ENCODE measurements around the gene GAGE12E.
"Not testable (repeated sequence)": the region's sequence is repeated elsewhere in the genome, so short reads cannot be mapped to it uniquely, and the experiment has no call there.

Gene GAGE12E, protein sequence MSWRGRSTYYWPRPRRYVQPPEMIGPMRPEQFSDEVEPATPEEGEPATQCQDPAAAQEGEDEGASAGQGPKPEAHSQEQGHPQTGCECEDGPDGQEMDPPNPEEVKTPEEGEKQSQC

DNA sequence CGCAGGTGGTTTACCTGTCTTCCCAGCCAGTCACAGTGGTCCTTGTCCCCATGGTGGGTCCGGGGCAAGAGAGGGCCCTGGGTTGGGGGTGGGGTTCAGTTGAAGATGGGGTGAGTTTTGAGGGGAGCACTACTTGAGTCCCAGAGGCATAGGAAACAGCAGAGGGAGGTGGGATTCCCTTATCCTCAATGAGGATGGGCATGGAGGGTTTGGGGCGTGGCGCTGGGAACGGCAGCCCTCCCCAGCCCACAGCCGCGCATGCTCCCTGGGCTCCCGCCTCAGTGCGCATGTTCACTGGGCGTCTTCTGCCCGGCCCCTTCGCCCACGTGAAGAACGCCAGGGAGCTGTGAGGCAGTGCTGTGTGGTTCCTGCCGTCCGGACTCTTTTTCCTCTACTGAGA, at the start of gene GAGE12E:
Gene GAGE12E, plus strand, starts transcription at position 301 of the 400 bp plus-strand sequence. CDS start 1,155 bp downstream, outside the sequence.
- not testable (repeated sequence) for H3K9ac ChIP-seq; H3K36me3 ChIP-seq (ENCODE audit: control insufficient read depth, insufficient read depth, low read length); H3K4me1 ChIP-seq; H2AFZ ChIP-seq; H3K9me3 ChIP-seq (ENCODE audit: control insufficient read depth, low read length); H3K4me2 ChIP-seq (ENCODE audit: low read length); H3K4me3 ChIP-seq (ENCODE audit: low read depth, low read length); H3K27me3 ChIP-seq (ENCODE audit: control insufficient read depth, insufficient read depth, low read length); H3K27ac ChIP-seq; H3K79me2 ChIP-seq

DNA sequence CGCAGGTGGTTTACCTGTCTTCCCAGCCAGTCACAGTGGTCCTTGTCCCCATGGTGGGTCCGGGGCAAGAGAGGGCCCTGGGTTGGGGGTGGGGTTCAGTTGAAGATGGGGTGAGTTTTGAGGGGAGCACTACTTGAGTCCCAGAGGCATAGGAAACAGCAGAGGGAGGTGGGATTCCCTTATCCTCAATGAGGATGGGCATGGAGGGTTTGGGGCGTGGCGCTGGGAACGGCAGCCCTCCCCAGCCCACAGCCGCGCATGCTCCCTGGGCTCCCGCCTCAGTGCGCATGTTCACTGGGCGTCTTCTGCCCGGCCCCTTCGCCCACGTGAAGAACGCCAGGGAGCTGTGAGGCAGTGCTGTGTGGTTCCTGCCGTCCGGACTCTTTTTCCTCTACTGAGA, 19.2 kb upstream of the GAGE12E start, which contains the start of gene GAGE12C:
Gene GAGE12C, plus strand, starts transcription at position 301 of the 400 bp plus-strand sequence. CDS start 1,155 bp downstream, outside the sequence.
- not testable (repeated sequence) for H3K4me2 ChIP-seq (ENCODE audit: low read length)

DNA sequence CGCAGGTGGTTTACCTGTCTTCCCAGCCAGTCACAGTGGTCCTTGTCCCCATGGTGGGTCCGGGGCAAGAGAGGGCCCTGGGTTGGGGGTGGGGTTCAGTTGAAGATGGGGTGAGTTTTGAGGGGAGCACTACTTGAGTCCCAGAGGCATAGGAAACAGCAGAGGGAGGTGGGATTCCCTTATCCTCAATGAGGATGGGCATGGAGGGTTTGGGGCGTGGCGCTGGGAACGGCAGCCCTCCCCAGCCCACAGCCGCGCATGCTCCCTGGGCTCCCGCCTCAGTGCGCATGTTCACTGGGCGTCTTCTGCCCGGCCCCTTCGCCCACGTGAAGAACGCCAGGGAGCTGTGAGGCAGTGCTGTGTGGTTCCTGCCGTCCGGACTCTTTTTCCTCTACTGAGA, 9.7 kb upstream of the GAGE12E start, which contains the start of gene GAGE12D:
Gene GAGE12D, plus strand, starts transcription at position 301 of the 400 bp plus-strand sequence. CDS start 1,155 bp downstream, outside the sequence.
- not testable (repeated sequence) for H3K9me3 ChIP-seq (ENCODE audit: control insufficient read depth, low read length); H3K4me1 ChIP-seq; H3K9ac ChIP-seq; H3K4me3 ChIP-seq (ENCODE audit: low read depth, low read length); H2AFZ ChIP-seq; H3K4me2 ChIP-seq (ENCODE audit: low read length); H3K27me3 ChIP-seq (ENCODE audit: control insufficient read depth, insufficient read depth, low read length); H3K79me2 ChIP-seq; H3K27ac ChIP-seq; H3K36me3 ChIP-seq (ENCODE audit: control insufficient read depth, insufficient read depth, low read length)

More for the DNA sequence above, 19.2 kb upstream of the GAGE12E start, which contains the start of gene GAGE12C:
- H3K27ac ChIP-seq; H3K79me2 ChIP-seq; H3K9ac ChIP-seq; H3K36me3 ChIP-seq (ENCODE audit: control insufficient read depth, insufficient read depth, low read length); H3K4me1 ChIP-seq; H3K9me3 ChIP-seq (ENCODE audit: control insufficient read depth, low read length); H3K4me3 ChIP-seq (ENCODE audit: low read depth, low read length); H2AFZ ChIP-seq; H3K27me3 ChIP-seq (ENCODE audit: control insufficient read depth, insufficient read depth, low read length): not testable (repeated sequence)

DNA sequence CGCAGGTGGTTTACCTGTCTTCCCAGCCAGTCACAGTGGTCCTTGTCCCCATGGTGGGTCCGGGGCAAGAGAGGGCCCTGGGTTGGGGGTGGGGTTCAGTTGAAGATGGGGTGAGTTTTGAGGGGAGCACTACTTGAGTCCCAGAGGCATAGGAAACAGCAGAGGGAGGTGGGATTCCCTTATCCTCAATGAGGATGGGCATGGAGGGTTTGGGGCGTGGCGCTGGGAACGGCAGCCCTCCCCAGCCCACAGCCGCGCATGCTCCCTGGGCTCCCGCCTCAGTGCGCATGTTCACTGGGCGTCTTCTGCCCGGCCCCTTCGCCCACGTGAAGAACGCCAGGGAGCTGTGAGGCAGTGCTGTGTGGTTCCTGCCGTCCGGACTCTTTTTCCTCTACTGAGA, 9.5 kb downstream of the GAGE12E start, which contains the start of gene GAGE12F:
Gene GAGE12F, plus strand, starts transcription at position 301 of the 400 bp plus-strand sequence. CDS start 1,155 bp downstream, outside the sequence.
- H3K4me2 ChIP-seq (ENCODE audit: low read length); H3K9me3 ChIP-seq (ENCODE audit: control insufficient read depth, low read length); H3K27ac ChIP-seq; H3K9ac ChIP-seq; H3K27me3 ChIP-seq (ENCODE audit: control insufficient read depth, insufficient read depth, low read length); H3K79me2 ChIP-seq; H3K36me3 ChIP-seq (ENCODE audit: control insufficient read depth, insufficient read depth, low read length); H3K4me1 ChIP-seq; H2AFZ ChIP-seq; H3K4me3 ChIP-seq (ENCODE audit: low read depth, low read length): not testable (repeated sequence)

DNA sequence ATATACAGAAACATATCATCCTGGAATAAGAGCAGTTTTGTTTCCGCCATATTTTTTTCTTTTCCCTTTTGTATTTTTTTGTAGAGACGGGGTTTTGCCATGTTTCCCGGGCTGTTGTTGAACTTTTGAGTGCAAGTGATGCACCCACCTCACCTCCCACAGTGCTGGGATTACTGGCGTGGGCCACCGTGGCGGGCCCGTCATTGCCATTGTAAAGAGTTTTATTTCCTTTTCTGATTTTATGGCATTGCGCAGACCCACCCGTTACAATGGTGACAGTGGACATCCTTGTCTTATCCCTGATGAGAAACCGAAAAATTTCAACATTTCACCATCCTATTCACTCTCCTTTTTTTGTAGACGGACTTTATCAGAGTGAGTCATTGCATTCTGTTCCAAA, 17.6 kb downstream of the GAGE12E start:
- H2AFZ ChIP-seq; H3K9me3 ChIP-seq (ENCODE audit: control insufficient read depth, low read length); H3K9ac ChIP-seq; H3K4me2 ChIP-seq (ENCODE audit: low read length); H3K27me3 ChIP-seq (ENCODE audit: control insufficient read depth, insufficient read depth, low read length); H3K4me1 ChIP-seq; H3K27ac ChIP-seq; H3K79me2 ChIP-seq; H3K36me3 ChIP-seq (ENCODE audit: control insufficient read depth, insufficient read depth, low read length); H3K4me3 ChIP-seq (ENCODE audit: low read depth, low read length): not testable (repeated sequence)

DNA sequence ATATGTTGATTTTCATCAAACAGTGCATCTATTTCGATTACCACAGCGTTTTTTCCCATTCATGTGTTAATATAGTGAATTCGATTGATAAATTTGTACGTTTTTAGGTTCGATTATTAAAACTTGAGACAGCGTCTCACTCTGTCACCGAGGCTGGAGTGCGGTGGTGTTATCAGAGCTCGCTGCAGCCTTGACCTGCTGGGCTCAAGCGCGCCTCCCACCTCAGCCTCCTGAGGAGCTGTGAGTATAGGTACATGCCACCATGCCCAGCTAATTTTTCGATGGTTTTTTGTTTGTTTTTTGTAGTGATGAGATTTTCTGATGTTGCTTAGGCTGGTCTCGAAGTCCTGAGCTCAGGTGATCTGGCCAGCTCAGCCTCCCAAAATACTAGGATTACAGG, 18.1 kb downstream of the GAGE12E start:
- not testable (repeated sequence) for H3K4me1 ChIP-seq; H2AFZ ChIP-seq; H3K79me2 ChIP-seq; H3K36me3 ChIP-seq (ENCODE audit: control insufficient read depth, insufficient read depth, low read length); H3K9ac ChIP-seq; H3K9me3 ChIP-seq (ENCODE audit: control insufficient read depth, low read length); H3K27me3 ChIP-seq (ENCODE audit: control insufficient read depth, insufficient read depth, low read length); H3K27ac ChIP-seq; H3K4me3 ChIP-seq (ENCODE audit: low read depth, low read length); H3K4me2 ChIP-seq (ENCODE audit: low read length)

DNA sequence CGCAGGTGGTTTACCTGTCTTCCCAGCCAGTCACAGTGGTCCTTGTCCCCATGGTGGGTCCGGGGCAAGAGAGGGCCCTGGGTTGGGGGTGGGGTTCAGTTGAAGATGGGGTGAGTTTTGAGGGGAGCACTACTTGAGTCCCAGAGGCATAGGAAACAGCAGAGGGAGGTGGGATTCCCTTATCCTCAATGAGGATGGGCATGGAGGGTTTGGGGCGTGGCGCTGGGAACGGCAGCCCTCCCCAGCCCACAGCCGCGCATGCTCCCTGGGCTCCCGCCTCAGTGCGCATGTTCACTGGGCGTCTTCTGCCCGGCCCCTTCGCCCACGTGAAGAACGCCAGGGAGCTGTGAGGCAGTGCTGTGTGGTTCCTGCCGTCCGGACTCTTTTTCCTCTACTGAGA, 19.0 kb downstream of the GAGE12E start, which contains the start of gene GAGE12G:
Gene GAGE12G, plus strand, starts transcription at position 301 of the 400 bp plus-strand sequence. CDS start 1,155 bp downstream, outside the sequence.
- not testable (repeated sequence) for H3K9me3 ChIP-seq (ENCODE audit: control insufficient read depth, low read length); H2AFZ ChIP-seq; H3K4me1 ChIP-seq; H3K9ac ChIP-seq; H3K79me2 ChIP-seq; H3K36me3 ChIP-seq (ENCODE audit: control insufficient read depth, insufficient read depth, low read length); H3K4me3 ChIP-seq (ENCODE audit: low read depth, low read length); H3K4me2 ChIP-seq (ENCODE audit: low read length); H3K27me3 ChIP-seq (ENCODE audit: control insufficient read depth, insufficient read depth, low read length); H3K27ac ChIP-seq

DNA sequence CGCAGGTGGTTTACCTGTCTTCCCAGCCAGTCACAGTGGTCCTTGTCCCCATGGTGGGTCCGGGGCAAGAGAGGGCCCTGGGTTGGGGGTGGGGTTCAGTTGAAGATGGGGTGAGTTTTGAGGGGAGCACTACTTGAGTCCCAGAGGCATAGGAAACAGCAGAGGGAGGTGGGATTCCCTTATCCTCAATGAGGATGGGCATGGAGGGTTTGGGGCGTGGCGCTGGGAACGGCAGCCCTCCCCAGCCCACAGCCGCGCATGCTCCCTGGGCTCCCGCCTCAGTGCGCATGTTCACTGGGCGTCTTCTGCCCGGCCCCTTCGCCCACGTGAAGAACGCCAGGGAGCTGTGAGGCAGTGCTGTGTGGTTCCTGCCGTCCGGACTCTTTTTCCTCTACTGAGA, 28.6 kb downstream of the GAGE12E start, which contains the start of gene GAGE12H:
Gene GAGE12H, plus strand, starts transcription at position 301 of the 400 bp plus-strand sequence. CDS start 1,155 bp downstream, outside the sequence.
- not testable (repeated sequence) for H3K79me2 ChIP-seq; H3K36me3 ChIP-seq (ENCODE audit: control insufficient read depth, insufficient read depth, low read length); H3K9ac ChIP-seq; H3K27me3 ChIP-seq (ENCODE audit: control insufficient read depth, insufficient read depth, low read length); H3K9me3 ChIP-seq (ENCODE audit: control insufficient read depth, low read length); H3K27ac ChIP-seq; H3K4me2 ChIP-seq (ENCODE audit: low read length); H3K4me3 ChIP-seq (ENCODE audit: low read depth, low read length); H3K4me1 ChIP-seq; H2AFZ ChIP-seq

DNA sequence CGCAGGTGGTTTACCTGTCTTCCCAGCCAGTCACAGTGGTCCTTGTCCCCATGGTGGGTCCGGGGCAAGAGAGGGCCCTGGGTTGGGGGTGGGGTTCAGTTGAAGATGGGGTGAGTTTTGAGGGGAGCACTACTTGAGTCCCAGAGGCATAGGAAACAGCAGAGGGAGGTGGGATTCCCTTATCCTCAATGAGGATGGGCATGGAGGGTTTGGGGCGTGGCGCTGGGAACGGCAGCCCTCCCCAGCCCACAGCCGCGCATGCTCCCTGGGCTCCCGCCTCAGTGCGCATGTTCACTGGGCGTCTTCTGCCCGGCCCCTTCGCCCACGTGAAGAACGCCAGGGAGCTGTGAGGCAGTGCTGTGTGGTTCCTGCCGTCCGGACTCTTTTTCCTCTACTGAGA, 38.1 kb downstream of the GAGE12E start, which contains the start of gene GAGE2A:
Gene GAGE2A, plus strand, starts transcription at position 301 of the 400 bp plus-strand sequence. CDS start 1,155 bp downstream, outside the sequence.
- not testable (repeated sequence) for H2AFZ ChIP-seq; H3K4me2 ChIP-seq (ENCODE audit: low read length); H3K27me3 ChIP-seq (ENCODE audit: control insufficient read depth, insufficient read depth, low read length); H3K36me3 ChIP-seq (ENCODE audit: control insufficient read depth, insufficient read depth, low read length); H3K27ac ChIP-seq; H3K9me3 ChIP-seq (ENCODE audit: control insufficient read depth, low read length); H3K4me3 ChIP-seq (ENCODE audit: low read depth, low read length); H3K9ac ChIP-seq; H3K79me2 ChIP-seq; H3K4me1 ChIP-seq

DNA sequence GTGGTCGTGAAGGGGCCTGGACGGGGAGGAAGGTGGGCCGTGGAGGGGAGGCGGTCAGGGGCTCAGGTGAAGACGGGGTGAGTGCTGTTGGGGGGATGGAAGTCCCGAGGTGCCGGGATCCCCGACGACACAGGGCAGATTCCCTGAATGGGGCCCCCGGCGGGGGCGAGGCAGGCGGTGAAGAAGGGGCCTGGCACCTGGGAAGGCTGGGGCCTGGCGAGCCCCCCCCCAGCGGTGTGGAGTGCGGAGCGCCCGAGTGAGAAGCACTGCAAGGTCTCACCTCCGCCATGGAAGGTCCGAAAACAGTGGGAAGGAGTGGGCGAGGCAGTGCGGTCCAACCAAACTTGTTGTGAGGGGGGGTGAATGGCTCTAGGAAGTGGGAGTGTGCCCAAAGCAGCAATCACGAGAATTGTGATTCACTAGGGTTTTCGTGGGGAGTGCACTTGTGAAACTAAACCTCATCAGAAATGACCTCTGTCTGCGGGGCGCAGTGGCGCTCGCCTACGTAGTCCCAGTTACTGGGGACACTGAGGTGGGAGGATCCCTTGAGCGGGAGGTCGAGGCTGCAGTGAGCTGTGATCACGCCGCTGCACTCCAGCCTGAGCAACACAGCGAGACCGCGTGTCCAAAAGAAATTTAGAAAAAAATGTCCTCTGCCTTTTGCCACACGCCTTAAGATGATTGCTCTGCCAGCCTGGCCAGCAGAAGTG, 38.8 kb downstream of the GAGE12E start:
- H3K36me3 ChIP-seq (ENCODE audit: control insufficient read depth, insufficient read depth, low read length); H3K4me2 ChIP-seq (ENCODE audit: low read length); H3K27ac ChIP-seq; H3K79me2 ChIP-seq; H3K4me3 ChIP-seq (ENCODE audit: low read depth, low read length); H3K27me3 ChIP-seq (ENCODE audit: control insufficient read depth, insufficient read depth, low read length); H3K9me3 ChIP-seq (ENCODE audit: control insufficient read depth, low read length); H3K9ac ChIP-seq; H3K4me1 ChIP-seq; H2AFZ ChIP-seq: not testable (repeated sequence)

DNA sequence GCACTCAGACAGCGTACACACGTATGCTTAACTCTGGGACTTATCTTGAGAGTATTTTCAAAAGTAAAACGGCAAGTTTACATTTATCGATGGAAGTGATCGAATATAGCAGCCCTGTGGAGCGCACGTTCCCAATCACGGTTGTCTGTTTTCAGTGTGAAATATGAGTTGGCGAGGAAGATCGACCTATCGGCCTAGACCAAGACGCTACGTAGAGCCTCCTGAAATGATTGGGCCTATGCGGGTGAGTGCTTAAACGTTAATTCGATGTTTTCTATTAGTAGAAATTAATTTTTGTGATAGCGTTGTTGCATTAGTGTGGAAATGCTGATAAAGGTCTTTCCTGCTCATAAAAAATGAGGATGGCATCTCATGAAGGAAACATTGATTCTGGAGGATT, 39.4 kb downstream of the GAGE12E start:
- not testable (repeated sequence) for H3K79me2 ChIP-seq; H3K9me3 ChIP-seq (ENCODE audit: control insufficient read depth, low read length); H3K4me1 ChIP-seq; H3K4me3 ChIP-seq (ENCODE audit: low read depth, low read length); H3K9ac ChIP-seq; H2AFZ ChIP-seq; H3K27ac ChIP-seq; H3K36me3 ChIP-seq (ENCODE audit: control insufficient read depth, insufficient read depth, low read length); H3K27me3 ChIP-seq (ENCODE audit: control insufficient read depth, insufficient read depth, low read length); H3K4me2 ChIP-seq (ENCODE audit: low read length)

Data from parathyroid adenoma (tissue), 2 donors.